GM23248 (cell line): ENCODE measurements around the gene POLA1. TPM values are rescaled to one million over a fixed set of nuclear protein-coding genes. Genes with fewer than 3 reads are reported as not detected.

Experiments
- DNase-seq: peaks from one replicate; pipeline ENCODE4 v3.0.0-alpha.2; 2015
- H2AFZ ChIP-seq: fragments of 200-600 bp; sonication (generic); 2 replicates; pipeline ENCODE4 v1.6.1; 2016; ENCODE audit warnings: antibody characterized with exemption
- H3F3A ChIP-seq: fragments of 200-600 bp; sonication (generic); 2 replicates; pipeline ENCODE4 v1.6.1; 2016; ENCODE audit warnings: mild to moderate bottlenecking, antibody characterized with exemption, mixed run types; ENCODE audit not compliant: insufficient read depth
- H3K27ac ChIP-seq: fragments of 200-600 bp; sonication (generic); 2 replicates; pipeline ENCODE4 v1.5.1; 2016; ENCODE audit warnings: mild to moderate bottlenecking
- H3K27me3 ChIP-seq: fragments of 200-600 bp; sonication (generic); replicated peaks from 2 replicates; pipeline ENCODE4 v1.6.1; 2016; ENCODE audit warnings: mild to moderate bottlenecking; ENCODE audit not compliant: insufficient read depth
- H3K36me3 ChIP-seq: fragments of 200-600 bp; sonication (generic); 2 replicates; pipeline ENCODE4 v1.6.1; 2016; ENCODE audit warnings: low read depth, mild to moderate bottlenecking
- H3K4me1 ChIP-seq: fragments of 200-600 bp; sonication (generic); 2 replicates; pipeline ENCODE4 v1.6.1; 2016; ENCODE audit warnings: mild to moderate bottlenecking; ENCODE audit not compliant: insufficient read depth
- H3K4me2 ChIP-seq: fragments of 200-600 bp; sonication (generic); one replicate; pipeline ENCODE4 v1.6.1; 2016; ENCODE audit warnings: mild to moderate bottlenecking; ENCODE audit not compliant: unreplicated experiment
- H3K4me3 ChIP-seq: fragments of 200-600 bp; sonication (generic); 2 replicates; pipeline ENCODE4 v1.5.1; 2016; ENCODE audit warnings: mild to moderate bottlenecking
- H3K79me2 ChIP-seq: fragments of 200-600 bp; sonication (generic); 2 replicates; pipeline ENCODE4 v1.6.1; 2016; ENCODE audit warnings: mild to moderate bottlenecking; ENCODE audit not compliant: insufficient read depth
- H3K9ac ChIP-seq: fragments of 200-600 bp; sonication (generic); 2 replicates; pipeline ENCODE4 v1.6.1; 2016; ENCODE audit warnings: mild to moderate bottlenecking
- H3K9me2 ChIP-seq: fragments of 200-600 bp; sonication (generic); 2 replicates; pipeline ENCODE4 v1.6.1; 2016; ENCODE audit warnings: mixed run types, mild to moderate bottlenecking, moderate library complexity; ENCODE audit not compliant: insufficient read depth
- H3K9me3 ChIP-seq: fragments of 200-600 bp; sonication (generic); one replicate; pipeline ENCODE4 v1.6.1; 2017; ENCODE audit warnings: low read depth
- H4K20me1 ChIP-seq: fragments of 200-600 bp; sonication (generic); 2 replicates; pipeline ENCODE4 v1.6.0; 2016; ENCODE audit not compliant: insufficient read depth
- EZH2 ChIP-seq: fragments of 200-600 bp; sonication (generic); IDR thresholded peaks from 2 replicates; pipeline ENCODE4 v1.6.1; 2018; ENCODE audit warnings: antibody characterized with exemption, mild to moderate bottlenecking; ENCODE audit not compliant: insufficient read depth, poor library complexity, severe bottlenecking
- EZH2phosphoT487 ChIP-seq: fragments of 200-600 bp; sonication (generic); IDR thresholded peaks from 2 replicates; pipeline ENCODE4 v1.6.1; 2018; ENCODE audit warnings: antibody characterized with exemption, moderate library complexity, mild to moderate bottlenecking, low read depth; ENCODE audit not compliant: insufficient read depth
- WGBS, 2 experiments: methylation state at CpG; one replicate each; pipeline ENCODE4 v1.1.6; 2015 to 2017; ENCODE audit warnings: low lambda C conversion rate in 2 of 2, low coverage in 1 of 2; ENCODE audit errors: missing lambda C conversion rate in 2 of 2; 5-methylcytosine and 5-hydroxymethylcytosine counted together
- in situ Hi-C: fragments of 300-500 bp; cut with MboI; formaldehyde crosslinking; loops from 2 replicates; pipeline ENCODE4 v1.15.0; 2020
- polyA plus RNA-seq: library from polyadenylated mRNA; unstranded; fragments of >200 nt; fragmentation: Nextera tagmentation; extraction: Ambion mirVana; gene quantifications from 2 replicates; pipeline ENCODE4 v1.2.1, GENCODE V29; 2016
- total RNA-seq: library from RNA; depleted of rRNA; stranded (reverse); fragments of >200 nt; shearing (Covaris generic); gene quantifications from 2 replicates; pipeline ENCODE4 v1.2.3, GENCODE V29; 2014

POLA1 gene
- total and polyA plus RNA-seq, 2 experiments from 2014 or later = 4.1 to 6.7 TPM

DNA sequence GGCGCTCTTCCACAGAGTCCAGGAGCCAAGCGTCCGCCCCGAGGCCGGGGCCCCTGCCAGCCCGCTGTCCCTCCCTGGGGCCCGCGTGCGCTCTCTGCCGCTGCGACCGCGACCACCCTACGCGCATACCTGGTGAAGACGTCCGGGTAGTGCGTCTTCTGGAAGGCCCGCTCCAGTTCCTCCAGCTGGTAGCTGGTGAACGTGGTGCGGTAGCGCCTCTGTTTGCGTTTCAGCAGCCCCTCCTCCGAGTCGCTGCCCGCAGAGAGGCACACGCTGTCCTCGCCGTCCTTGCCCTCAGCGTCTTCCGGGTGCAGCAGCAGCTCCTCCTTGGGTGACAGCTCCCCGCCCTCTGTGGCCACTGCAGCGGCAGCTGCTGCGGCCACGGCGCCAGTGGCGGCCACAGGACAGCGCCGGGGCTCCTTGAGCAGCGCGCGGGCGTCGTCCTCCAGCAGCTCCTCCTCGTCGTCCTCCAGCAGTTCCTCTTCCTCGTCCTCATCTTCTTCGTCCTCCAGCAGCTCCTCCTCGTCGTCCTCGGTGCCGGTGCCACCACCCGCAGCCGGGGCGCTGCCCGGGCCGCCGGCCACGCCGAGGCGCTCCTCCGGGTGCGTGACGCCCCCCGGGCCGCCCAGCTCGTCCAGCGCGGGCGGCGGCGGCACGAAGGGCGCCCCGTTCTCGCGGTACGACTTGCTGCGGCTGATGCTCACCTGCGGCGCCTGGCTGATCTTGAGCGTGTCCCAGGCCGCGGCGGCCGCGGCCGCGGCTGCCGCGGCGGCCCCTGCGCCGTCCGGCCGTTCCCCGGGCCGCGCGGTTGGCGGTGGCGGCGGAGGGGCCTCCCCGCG, 319.3 kb downstream of the POLA1 start:
- Histone ChIP-seq H3F3A (no peaks in the 10 kb centered on the region), H3K4me2 (no peak overlapping the region), H3K36me3 (no peaks in the 10 kb centered on the region), H3K9me3 (no peaks in the 10 kb centered on the region), H2AFZ (no peak overlapping the region), H3K9me2 (no peaks in the 10 kb centered on the region), H3K27ac (no peak overlapping the region), H3K9ac (no peak overlapping the region), H3K4me1 (no peaks in the 10 kb centered on the region), H3K79me2 (no peaks in the 10 kb centered on the region), H3K27me3 (peaks cover 64% of the 10 kb centered on the region), H3K4me3 (no peak overlapping the region), H4K20me1 (no peaks in the 10 kb centered on the region)
- WGBS, 2 experiments = 1% methylated on average over 22 of the region's 105 CpGs; no CpG with 5 or more reads in 1 of the 2 experiments
- in situ Hi-C loops = no loop called here
- peak; percentile 19 for DNase-seq
- no peak for TF ChIP-seq EZH2
- TF ChIP-seq EZH2phosphoT487 = no peak

DNA sequence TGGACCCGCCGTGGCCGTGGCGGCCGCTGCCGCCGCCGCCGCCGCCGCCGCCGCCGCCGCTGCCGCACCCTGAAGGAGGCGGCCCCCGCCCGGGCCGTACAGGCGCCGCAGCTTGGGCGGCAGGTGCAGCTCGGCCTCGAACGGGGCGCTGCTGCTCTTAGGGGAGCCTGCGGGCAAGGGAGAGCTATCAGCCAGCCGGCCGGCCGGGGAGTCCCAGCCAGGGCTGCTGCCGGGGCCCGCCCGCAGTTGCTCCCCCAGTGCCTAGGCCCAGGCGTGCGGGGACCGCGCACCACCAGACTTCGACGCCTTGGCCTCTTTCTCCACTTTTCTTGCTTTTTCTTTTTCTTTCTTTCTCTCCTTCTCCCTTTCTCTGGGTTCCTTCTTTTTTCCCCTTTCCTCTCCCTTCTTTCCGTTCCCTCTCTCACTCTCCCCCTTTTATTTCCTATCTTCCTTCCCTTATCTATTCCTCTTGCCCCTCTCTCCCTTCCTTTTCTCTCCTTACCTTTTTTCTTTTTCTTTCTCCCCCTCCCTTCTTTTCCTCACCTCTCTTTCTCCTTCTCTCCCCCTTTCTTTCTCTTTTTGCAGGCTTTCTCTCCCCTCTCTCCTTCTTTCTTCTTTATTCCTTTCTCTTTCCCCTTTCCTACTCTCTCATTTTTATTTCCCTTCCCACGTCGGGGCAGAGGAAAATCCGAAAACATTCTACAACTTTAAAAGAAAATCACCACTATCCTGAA, 320.1 kb downstream of the POLA1 start:
- H3K9me2 ChIP-seq = no peaks in the 10 kb centered on the region
- no peaks in the 10 kb centered on the region for H3F3A ChIP-seq
- H3K36me3 ChIP-seq = no peaks in the 10 kb centered on the region
- no peak overlapping the region for H3K9ac ChIP-seq
- DNase-seq = no peak
- H3K27ac ChIP-seq = no peak overlapping the region
- H3K4me3 ChIP-seq = no peak overlapping the region
- H3K4me2 ChIP-seq = no peak overlapping the region
- TF ChIP-seq EZH2phosphoT487 (0 out of 2 replicates have a peak, but pooled peaks have one; percentile 34), EZH2 (peak; percentile 77)
- H3K27me3 ChIP-seq = peaks cover 64% of the 10 kb centered on the region
- in situ Hi-C loops = no loop called here
- no peak overlapping the region for H2AFZ ChIP-seq
- H3K79me2 ChIP-seq = no peaks in the 10 kb centered on the region
- H3K4me1 ChIP-seq = no peaks in the 10 kb centered on the region
- H4K20me1 ChIP-seq = no peaks in the 10 kb centered on the region
- H3K9me3 ChIP-seq = no peaks in the 10 kb centered on the region
- WGBS, 2 experiments = 16% methylated on average over 11 to 13 of the region's 44 CpGs

DNA sequence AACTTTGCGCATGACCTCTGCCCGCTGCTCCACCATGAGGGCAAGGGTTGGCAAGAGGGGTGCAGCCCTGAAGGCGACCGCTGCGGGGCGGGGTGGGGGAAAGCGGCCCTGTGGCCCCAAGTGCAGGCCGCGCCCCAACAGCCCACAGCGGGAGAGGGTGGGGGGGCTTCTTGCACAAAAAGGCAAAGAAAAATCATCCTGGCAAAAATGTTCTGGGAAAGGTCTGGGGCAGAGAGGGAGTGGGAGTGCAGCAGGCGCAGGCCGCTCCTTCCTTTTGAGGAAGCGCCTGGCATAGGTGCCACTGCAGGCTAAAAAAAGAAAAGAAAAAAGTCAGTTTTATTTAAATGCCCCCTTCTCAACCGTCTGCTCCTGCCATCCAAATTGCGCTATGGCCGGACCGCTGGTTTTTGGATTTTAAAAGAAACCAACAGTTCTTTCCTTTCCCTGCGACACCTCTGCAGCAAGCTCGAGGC, 320.7 kb downstream of the POLA1 start:
- Histone ChIP-seq H3K27me3 (peaks cover 69% of the 10 kb centered on the region), H3K9ac (no peak overlapping the region), H3K36me3 (no peaks in the 10 kb centered on the region), H3K79me2 (no peaks in the 10 kb centered on the region), H3K9me2 (no peaks in the 10 kb centered on the region), H3K9me3 (no peaks in the 10 kb centered on the region), H3K4me1 (no peaks in the 10 kb centered on the region), H3F3A (no peaks in the 10 kb centered on the region), H3K4me2 (no peak overlapping the region), H3K27ac (no peak overlapping the region), H3K4me3 (no peak overlapping the region), H2AFZ (no peak overlapping the region), H4K20me1 (no peaks in the 10 kb centered on the region)
- TF ChIP-seq EZH2 (no peak), EZH2phosphoT487 (no peak)
- 58 to 81% methylated on average over 10 to 19 of the region's 19 CpGs for WGBS, 2 experiments
- in situ Hi-C loops = no loop called here
- DNase-seq = no peak

DNA sequence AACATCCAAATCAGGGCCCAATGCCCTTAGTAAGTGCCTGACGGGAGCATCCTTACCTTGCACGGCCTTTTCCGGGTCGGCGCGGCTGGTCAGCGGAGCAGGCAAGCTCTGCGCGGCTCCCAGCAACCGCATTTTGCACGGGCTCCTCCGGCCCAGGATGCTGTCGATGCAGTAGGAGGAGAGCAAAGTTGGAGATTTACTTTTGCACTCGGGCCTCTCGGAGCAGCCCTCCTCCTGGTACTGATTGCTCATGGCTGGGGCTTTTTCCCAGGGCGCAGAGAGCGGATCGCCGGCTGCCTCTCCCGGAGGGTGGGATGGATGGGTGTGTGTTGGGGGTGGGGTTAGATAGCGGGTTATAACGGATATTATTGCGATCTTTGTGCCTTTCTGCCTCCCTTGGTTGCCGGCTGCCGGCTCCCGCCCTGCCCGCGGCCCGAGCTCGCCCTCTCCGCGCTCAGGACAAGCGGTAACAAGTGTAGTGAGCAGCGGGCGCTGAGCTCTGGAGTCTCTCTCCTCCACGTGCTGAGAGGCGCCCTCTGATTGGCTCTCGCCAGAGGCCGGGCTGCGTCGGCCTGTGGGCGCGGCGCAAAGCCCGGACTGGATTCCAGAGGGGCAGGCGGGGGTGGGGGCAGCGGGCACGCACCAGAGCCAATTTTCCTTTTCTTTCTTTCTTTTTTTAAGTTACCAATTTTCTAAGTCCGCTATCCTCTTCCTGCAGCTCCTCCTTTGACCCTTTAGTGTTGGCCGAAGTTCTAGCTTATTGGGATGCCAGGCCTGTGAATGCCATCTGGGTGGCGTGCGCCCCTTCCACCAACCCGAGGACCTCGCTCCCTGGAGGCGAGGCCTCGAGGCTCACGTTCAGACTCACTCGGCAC, 322.0 kb downstream of the POLA1 start, which contains the start of gene ARX:
Gene ARX, minus strand, starts transcription at position 480 of the 875 bp plus-strand sequence. Its CDS starts 228 bp downstream, at position 252.
- Histone ChIP-seq H4K20me1 (no peaks in the 10 kb centered on the region), H3K4me3 (no peak within 1 kb of the TSS), H3K27me3 (peaks cover 66% of the 10 kb centered on the region), H3K27ac (no peak within 1 kb of the TSS), H3K79me2 (no peaks in the 10 kb centered on the region), H3K9me3 (no peaks in the 10 kb centered on the region), H2AFZ (no peak within 1 kb of the TSS), H3F3A (no peaks in the 10 kb centered on the region), H3K4me1 (no peaks in the 10 kb centered on the region), H3K36me3 (no peaks in the 10 kb centered on the region), H3K9me2 (no peaks in the 10 kb centered on the region), H3K4me2 (no peak within 1 kb of the TSS), H3K9ac (no peak within 1 kb of the TSS)
- in situ Hi-C loops = no loop called here
- peak; percentile 65 for DNase-seq
- 9 to 10% methylated on average over 22 to 55 of the region's 58 CpGs for WGBS, 2 experiments
- no peak for TF ChIP-seq EZH2phosphoT487
- TF ChIP-seq EZH2 = peak; percentile 30
